Measurements from ENCODE around the gene VWA8.

Gene VWA8

DNA sequence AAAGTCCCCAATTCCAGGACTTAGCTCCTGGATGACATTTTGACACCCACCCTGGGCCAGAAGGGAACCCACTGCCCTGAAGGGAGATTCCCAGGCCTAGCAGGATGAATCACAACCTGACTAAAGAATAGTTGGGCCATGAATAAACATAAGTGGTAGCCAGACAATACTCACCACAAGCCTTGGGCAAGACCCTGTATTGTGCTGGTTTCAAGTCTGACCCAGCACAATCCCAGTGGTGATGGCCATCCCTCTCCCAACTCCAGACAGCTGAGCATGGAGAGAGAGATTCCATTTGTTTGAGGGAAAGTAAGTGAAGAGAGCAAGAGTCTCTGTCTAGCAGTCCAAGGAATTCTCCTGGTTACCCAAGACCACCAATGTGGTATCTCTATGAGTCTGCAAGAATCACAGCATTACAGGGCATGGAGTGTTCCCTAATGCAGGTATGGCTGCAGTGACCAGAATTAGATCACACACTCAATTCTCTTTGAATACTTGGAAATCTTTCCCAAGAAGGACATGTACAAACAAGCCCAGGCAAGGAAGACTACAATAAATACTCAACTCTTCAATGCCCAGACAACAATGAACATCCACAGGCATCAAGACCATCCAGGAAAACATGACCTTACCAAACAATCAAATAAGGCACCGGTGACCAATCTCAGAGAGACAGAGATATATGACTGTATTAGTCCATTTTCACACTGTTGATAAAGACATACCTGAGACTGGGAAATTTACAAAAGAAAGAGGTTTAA is 158.0 kb downstream of the VWA8 start:
- Histone ChIP-seq H3K4me1 (ENCODE audit: control insufficient read depth in 1 of 2, insufficient read depth in 2 of 2, low read length in 2 of 2) (no peaks in the 10 kb centered on the region), H3K9ac (ENCODE audit: low read depth in 1 of 2, low read length in 2 of 2) (no peak overlapping the region), H3K36me3 (ENCODE audit: control insufficient read depth in 1 of 2, insufficient read depth in 2 of 2, low read length in 2 of 2) (peaks cover 6 to 16% of the 10 kb centered on the region in 2 donors), H3K27me3 (ENCODE audit: control insufficient read depth in 1 of 2, insufficient read depth in 2 of 2, low read length in 2 of 2) (no peaks in the 10 kb centered on the region), H3K9me3 (ENCODE audit: control insufficient read depth in 1 of 2, low read length in 2 of 2) (no peaks in the 10 kb centered on the region), H3K27ac (ENCODE audit: low read depth, low read length) (no peak overlapping the region), H3K4me3 (ENCODE audit: low read depth in 1 of 2, low read length in 2 of 2) (no peak overlapping the region)

DNA sequence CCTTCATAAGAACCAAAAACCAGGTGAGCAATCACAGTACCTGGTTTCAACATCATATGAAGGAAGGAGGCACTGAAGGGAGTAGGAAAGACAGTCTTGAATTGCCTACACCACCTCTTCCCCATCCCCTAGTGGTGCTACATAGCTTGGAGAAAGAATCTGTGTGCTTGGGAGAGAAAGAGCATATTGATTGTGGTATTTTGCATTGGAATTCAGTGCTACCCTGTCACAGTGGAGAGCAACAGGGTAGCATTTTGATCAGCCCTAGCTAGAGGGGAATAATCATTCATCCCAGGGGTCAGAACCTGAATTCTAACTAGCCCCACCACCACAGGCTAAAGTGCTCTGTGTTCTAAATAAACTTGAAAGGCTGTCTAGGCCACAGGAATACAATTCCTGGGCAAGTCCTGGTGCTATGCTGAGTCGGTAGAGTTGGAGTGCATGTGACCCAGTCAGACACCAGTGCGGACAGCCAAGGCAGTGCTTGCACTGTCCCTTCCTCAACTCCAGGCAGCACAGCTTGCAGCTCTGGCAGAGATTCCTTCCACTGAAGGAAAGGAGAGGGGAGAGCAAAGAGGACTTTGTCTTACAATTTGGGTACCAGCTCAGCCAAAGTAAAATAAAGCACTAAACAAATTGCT is 158.7 kb downstream of the VWA8 start:
- Histone ChIP-seq H3K4me1 (ENCODE audit: control insufficient read depth in 1 of 2, insufficient read depth in 2 of 2, low read length in 2 of 2) (no peaks in the 10 kb centered on the region), H3K36me3 (ENCODE audit: control insufficient read depth in 1 of 2, insufficient read depth in 2 of 2, low read length in 2 of 2) (peaks cover 6 to 16% of the 10 kb centered on the region in 2 donors), H3K9me3 (ENCODE audit: control insufficient read depth in 1 of 2, low read length in 2 of 2) (no peaks in the 10 kb centered on the region), H3K4me3 (ENCODE audit: low read depth in 1 of 2, low read length in 2 of 2) (no peak overlapping the region), H3K27me3 (ENCODE audit: control insufficient read depth in 1 of 2, insufficient read depth in 2 of 2, low read length in 2 of 2) (no peaks in the 10 kb centered on the region), H3K9ac (ENCODE audit: low read depth in 1 of 2, low read length in 2 of 2) (no peak overlapping the region), H3K27ac (ENCODE audit: low read depth, low read length) (no peak overlapping the region)

DNA sequence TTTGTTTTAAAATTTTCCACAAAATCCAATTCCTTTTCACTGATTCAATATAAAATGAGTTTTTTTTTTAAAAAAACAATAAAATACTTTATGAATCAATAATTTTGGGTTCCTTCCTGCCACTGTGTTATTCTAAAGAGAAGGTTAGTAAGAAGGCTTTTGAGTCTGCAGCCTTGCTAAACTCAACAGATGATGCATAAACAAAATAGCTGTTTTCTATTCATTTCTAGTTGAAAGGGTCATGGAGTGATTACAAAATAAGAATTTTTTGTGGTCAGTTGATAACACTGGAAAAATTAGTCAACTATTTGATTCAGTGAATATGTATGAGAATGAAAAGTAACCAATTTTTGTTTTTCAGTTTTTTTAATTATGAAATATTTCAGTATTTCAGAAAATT is 169.9 kb downstream of the VWA8 start:
- Histone ChIP-seq H3K4me3 (ENCODE audit: low read depth in 1 of 2, low read length in 2 of 2) (no peak overlapping the region), H3K36me3 (ENCODE audit: control insufficient read depth in 1 of 2, insufficient read depth in 2 of 2, low read length in 2 of 2) (peaks cover 0 to 7% of the 10 kb centered on the region in 2 donors), H3K9ac (ENCODE audit: low read depth in 1 of 2, low read length in 2 of 2) (no peak overlapping the region), H3K27ac (ENCODE audit: low read depth, low read length) (no peak overlapping the region), H3K27me3 (ENCODE audit: control insufficient read depth in 1 of 2, insufficient read depth in 2 of 2, low read length in 2 of 2) (no peaks in the 10 kb centered on the region), H3K4me1 (ENCODE audit: control insufficient read depth in 1 of 2, insufficient read depth in 2 of 2, low read length in 2 of 2) (no peaks in the 10 kb centered on the region), H3K9me3 (ENCODE audit: control insufficient read depth in 1 of 2, low read length in 2 of 2) (no peaks in the 10 kb centered on the region)

DNA sequence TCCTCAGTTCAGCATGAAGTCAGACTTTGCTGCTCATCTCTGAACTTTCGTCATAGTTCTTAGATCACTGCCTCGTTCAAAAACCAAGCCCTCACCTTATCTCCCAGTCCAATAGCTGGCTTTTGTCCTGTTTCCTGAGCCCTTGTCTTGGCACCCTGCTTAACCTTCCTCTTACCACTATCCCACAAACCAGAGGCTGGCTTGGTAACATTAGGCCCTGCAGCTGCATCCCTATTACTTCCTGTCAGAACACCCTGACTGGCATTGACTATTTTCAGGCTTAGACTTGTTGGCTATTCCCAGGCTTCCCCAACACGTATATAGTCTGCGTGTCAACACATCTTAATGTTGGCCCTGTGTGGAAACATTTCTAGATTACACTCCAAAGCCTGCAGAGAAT is 172.4 kb downstream of the VWA8 start:
- Histone ChIP-seq H3K4me3 (ENCODE audit: low read depth in 1 of 2, low read length in 2 of 2) (no peak overlapping the region), H3K27me3 (ENCODE audit: control insufficient read depth in 1 of 2, insufficient read depth in 2 of 2, low read length in 2 of 2) (no peaks in the 10 kb centered on the region), H3K4me1 (ENCODE audit: control insufficient read depth in 1 of 2, insufficient read depth in 2 of 2, low read length in 2 of 2) (no peaks in the 10 kb centered on the region), H3K9me3 (ENCODE audit: control insufficient read depth in 1 of 2, low read length in 2 of 2) (no peaks in the 10 kb centered on the region), H3K9ac (ENCODE audit: low read depth in 1 of 2, low read length in 2 of 2) (no peak overlapping the region), H3K27ac (ENCODE audit: low read depth, low read length) (no peak overlapping the region), H3K36me3 (ENCODE audit: control insufficient read depth in 1 of 2, insufficient read depth in 2 of 2, low read length in 2 of 2) (no peaks in the 10 kb centered on the region)

DNA sequence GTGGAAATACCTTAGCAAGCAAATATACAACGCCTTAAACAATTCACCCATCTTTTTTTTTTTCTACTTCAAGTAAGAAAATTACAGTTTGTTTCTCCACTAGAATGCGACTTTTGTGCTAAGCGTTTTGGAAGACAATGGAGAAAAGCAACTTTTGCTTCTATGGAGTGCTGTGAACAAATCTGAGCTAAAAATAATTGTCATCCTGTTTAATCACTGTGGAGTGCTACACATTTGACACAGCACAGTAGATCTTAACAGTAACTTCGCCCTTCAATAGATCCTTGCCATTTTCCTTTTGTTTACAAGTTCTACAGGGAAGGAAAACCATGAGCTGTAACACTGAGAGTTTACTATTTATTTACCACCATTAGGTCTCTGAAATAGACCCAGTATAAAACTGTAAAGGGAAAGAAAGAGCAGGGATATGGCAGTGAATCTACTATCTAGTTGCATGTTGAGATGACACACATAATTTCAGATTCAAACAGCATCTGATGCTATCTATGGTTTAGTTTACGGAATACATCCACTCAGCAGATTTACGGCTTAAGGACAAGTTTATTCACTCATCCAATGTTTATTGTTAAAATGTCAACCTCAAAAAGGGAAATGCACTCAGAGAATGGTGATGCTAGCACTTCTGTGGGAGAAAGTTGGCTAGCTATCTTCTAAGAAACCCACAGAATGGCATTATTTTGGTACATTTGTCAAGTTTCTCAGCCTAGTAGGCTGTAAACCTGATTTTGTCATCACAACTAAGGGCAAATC is 175.3 kb downstream of the VWA8 start:
- no peaks in the 10 kb centered on the region for H3K9me3 ChIP-seq (ENCODE audit: control insufficient read depth in 1 of 2, low read length in 2 of 2)
- H3K27me3 ChIP-seq (ENCODE audit: control insufficient read depth in 1 of 2, insufficient read depth in 2 of 2, low read length in 2 of 2), result no peaks in the 10 kb centered on the region
- no peak overlapping the region for H3K27ac ChIP-seq (ENCODE audit: low read depth, low read length)
- H3K4me3 ChIP-seq (ENCODE audit: low read depth in 1 of 2, low read length in 2 of 2), result no peak overlapping the region
- no peak overlapping the region for H3K9ac ChIP-seq (ENCODE audit: low read depth in 1 of 2, low read length in 2 of 2)
- H3K36me3 ChIP-seq (ENCODE audit: control insufficient read depth in 1 of 2, insufficient read depth in 2 of 2, low read length in 2 of 2), result no peaks in the 10 kb centered on the region
- H3K4me1 ChIP-seq (ENCODE audit: control insufficient read depth in 1 of 2, insufficient read depth in 2 of 2, low read length in 2 of 2), result no peaks in the 10 kb centered on the region

DNA sequence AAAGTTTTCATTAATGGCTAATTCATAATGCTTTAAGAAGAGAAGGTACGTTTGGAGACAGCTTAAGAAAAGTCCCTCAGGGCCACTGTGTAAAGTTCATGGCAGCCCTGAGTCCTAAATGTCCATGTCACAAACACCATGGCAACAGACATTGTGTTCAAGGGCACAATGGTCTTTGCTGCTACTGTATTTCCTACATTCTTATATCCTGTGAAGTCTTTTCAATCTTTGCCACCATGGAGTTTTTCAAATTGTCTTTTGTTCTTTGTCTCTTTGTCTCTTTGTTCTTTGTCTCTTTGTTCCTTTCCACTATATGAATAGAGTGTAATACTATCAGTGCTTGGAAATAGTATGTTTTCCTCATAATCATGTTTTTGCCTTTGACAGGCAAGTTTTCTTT is 178.8 kb downstream of the VWA8 start:
- Histone ChIP-seq H3K4me1 (ENCODE audit: control insufficient read depth in 1 of 2, insufficient read depth in 2 of 2, low read length in 2 of 2) (no peaks in the 10 kb centered on the region), H3K27ac (ENCODE audit: low read depth, low read length) (no peak overlapping the region), H3K36me3 (ENCODE audit: control insufficient read depth in 1 of 2, insufficient read depth in 2 of 2, low read length in 2 of 2) (no peaks in the 10 kb centered on the region)

DNA sequence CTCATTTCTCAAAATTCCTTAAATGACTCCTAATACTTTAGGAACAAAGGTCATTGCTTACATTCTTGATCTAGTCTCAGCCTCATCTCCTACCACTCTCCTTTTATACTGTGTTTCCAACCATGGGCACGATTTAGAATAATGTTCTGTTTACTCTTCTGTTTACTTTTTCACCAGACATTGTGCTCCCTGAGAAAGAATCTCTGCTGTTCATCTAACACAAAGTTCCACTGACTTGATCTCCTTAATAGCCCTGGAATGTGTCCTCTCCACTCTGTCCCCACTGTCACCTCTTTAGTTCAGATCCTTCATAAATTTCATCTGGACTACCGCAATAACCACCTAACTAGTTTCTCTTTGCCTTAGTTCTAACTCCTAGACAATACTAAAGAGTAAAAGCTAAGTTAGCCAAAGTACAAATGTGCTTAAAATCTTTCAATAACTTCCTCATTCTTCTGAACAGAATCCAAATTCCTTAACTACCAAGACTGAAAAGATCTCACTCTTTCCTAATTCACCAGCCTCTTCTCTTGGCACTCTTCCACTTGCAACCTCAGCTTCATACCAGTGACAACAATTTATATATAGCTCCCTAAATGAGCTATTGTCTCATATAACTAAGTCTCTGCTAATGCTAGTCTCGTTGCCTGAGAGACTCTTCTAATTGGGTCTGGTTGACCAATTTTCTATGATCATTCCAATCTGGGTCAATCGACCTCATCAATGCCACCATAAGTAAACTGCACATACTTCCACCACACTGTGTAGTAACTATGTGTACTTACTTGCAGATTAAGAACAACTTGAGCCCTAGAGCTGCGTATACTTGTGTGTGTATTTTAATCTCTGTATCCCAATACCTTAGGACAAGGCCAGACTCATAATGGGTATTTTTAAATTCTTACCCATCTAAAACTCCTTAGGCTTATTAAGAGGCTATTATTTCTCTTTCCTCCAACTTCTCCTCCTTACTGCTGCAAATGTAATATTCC is 179.9 kb downstream of the VWA8 start:
- H3K4me3 ChIP-seq (ENCODE audit: low read depth in 1 of 2, low read length in 2 of 2), result no peak overlapping the region
- no peak overlapping the region for H3K9ac ChIP-seq (ENCODE audit: low read depth in 1 of 2, low read length in 2 of 2)
- no peaks in the 10 kb centered on the region for H3K27me3 ChIP-seq (ENCODE audit: control insufficient read depth in 1 of 2, insufficient read depth in 2 of 2, low read length in 2 of 2)
- H3K27ac ChIP-seq (ENCODE audit: low read depth, low read length), result no peak overlapping the region
- no peaks in the 10 kb centered on the region for H3K4me1 ChIP-seq (ENCODE audit: control insufficient read depth in 1 of 2, insufficient read depth in 2 of 2, low read length in 2 of 2)
- no peaks in the 10 kb centered on the region for H3K9me3 ChIP-seq (ENCODE audit: control insufficient read depth in 1 of 2, low read length in 2 of 2)
- H3K36me3 ChIP-seq (ENCODE audit: control insufficient read depth in 1 of 2, insufficient read depth in 2 of 2, low read length in 2 of 2), result peaks cover 0 to 3% of the 10 kb centered on the region in 2 donors

More for the DNA sequence above, 178.8 kb downstream of the VWA8 start:
- no peaks in the 10 kb centered on the region for H3K9me3 ChIP-seq (ENCODE audit: control insufficient read depth in 1 of 2, low read length in 2 of 2)
- H3K9ac ChIP-seq (ENCODE audit: low read depth in 1 of 2, low read length in 2 of 2), result no peak overlapping the region
- no peak overlapping the region for H3K4me3 ChIP-seq (ENCODE audit: low read depth in 1 of 2, low read length in 2 of 2)
- H3K27me3 ChIP-seq (ENCODE audit: control insufficient read depth in 1 of 2, insufficient read depth in 2 of 2, low read length in 2 of 2), result no peaks in the 10 kb centered on the region

DNA sequence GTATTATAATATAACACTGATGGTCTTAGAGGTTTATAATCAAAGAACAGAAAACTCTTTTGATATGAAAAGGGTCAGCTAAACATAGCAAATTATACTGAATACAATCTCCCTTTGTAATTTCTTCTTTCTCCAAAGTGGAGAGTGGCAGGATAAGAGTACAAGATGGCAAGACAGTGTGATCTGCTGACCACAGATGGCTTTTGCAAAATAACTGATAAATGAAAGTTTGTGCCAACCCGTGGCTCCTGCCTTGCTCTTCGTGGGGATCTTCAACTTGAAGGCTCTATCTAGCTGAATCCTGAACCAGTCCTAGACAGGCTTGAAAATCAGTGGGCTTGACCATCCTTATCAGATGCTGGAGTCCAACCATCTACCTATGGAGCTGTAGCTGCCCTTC is 185.7 kb downstream of the VWA8 start:
- no peaks in the 10 kb centered on the region for H3K9me3 ChIP-seq (ENCODE audit: control insufficient read depth in 1 of 2, low read length in 2 of 2)
- H3K27me3 ChIP-seq (ENCODE audit: control insufficient read depth in 1 of 2, insufficient read depth in 2 of 2, low read length in 2 of 2), result no peaks in the 10 kb centered on the region
- H3K27ac ChIP-seq (ENCODE audit: low read depth, low read length), result no peak overlapping the region
- no peak overlapping the region for H3K4me3 ChIP-seq (ENCODE audit: low read depth in 1 of 2, low read length in 2 of 2)
- peaks cover 3 to 6% of the 10 kb centered on the region in 2 donors for H3K36me3 ChIP-seq (ENCODE audit: control insufficient read depth in 1 of 2, insufficient read depth in 2 of 2, low read length in 2 of 2)
- H3K9ac ChIP-seq (ENCODE audit: low read depth in 1 of 2, low read length in 2 of 2), result no peak overlapping the region
- no peaks in the 10 kb centered on the region for H3K4me1 ChIP-seq (ENCODE audit: control insufficient read depth in 1 of 2, insufficient read depth in 2 of 2, low read length in 2 of 2)

DNA sequence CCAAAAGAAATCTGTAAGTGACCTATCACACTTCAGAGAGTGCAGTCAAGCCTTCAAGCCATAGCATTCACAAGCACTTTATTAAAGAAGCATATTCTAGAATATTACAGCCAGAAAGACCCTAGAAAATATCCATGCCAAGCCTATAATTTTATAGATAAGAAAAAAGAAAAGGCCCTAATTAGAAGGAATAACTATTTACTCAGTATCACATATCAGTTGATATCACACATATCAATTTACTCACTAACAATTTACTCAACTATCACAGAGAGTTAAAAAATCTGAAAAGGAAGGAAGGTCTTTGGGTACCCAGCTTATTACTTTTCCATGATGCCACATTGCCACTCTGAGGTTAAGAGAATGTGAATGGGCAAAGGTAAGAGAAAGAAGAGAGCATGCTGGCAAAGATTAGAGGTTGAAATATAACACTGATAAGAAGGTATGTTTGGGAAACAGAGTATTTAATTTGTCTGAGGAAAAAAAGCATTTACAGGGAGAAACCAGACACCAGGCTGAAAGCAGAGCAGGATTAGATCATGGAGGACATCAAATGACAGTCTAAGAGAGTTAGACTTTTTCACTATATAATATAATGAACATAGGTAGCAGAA is 186.2 kb downstream of the VWA8 start:
- no peak overlapping the region for H3K4me3 ChIP-seq (ENCODE audit: low read depth in 1 of 2, low read length in 2 of 2)
- no peak overlapping the region for H3K9ac ChIP-seq (ENCODE audit: low read depth in 1 of 2, low read length in 2 of 2)
- H3K4me1 ChIP-seq (ENCODE audit: control insufficient read depth in 1 of 2, insufficient read depth in 2 of 2, low read length in 2 of 2), result no peaks in the 10 kb centered on the region
- no peaks in the 10 kb centered on the region for H3K9me3 ChIP-seq (ENCODE audit: control insufficient read depth in 1 of 2, low read length in 2 of 2)
- no peaks in the 10 kb centered on the region for H3K27me3 ChIP-seq (ENCODE audit: control insufficient read depth in 1 of 2, insufficient read depth in 2 of 2, low read length in 2 of 2)
- H3K27ac ChIP-seq (ENCODE audit: low read depth, low read length), result no peak overlapping the region
- H3K36me3 ChIP-seq (ENCODE audit: control insufficient read depth in 1 of 2, insufficient read depth in 2 of 2, low read length in 2 of 2), result peaks cover 3 to 6% of the 10 kb centered on the region in 2 donors

All from duodenal mucosa (tissue), 2 donors.